IMR-90 (cell line): ENCODE results near the gene KLHL36. TPM values are rescaled to one million over a fixed set of nuclear protein-coding genes. Genes with fewer than 3 reads are reported as not detected.

Source experiments
- ATAC-seq: fragments of 200-7000 bp; cut with Tn5 transposase; 2 replicates; pipeline ENCODE4 v1.9.1; 2020; ENCODE audit warnings: low read depth, mild to moderate bottlenecking, moderate library complexity
- BruUV-seq: library from RNA; stranded (reverse); fragments of 400-500 nt; replicated peaks from 2 replicates; lab custom pipeline; 2021; lab: Mats Ljungman, UMichigan
- CTCF ChIA-PET: fragments of 300-600 bp; formaldehyde crosslinking; extraction: SDS; loops from one replicate; lab custom pipeline; 2021; ENCODE audit warnings: antibody characterized with exemption; lab: Yijun Ruan, JAX
- POLR2A ChIA-PET: fragments of 300-600 bp; sonication (Branson Sonifier 250); formaldehyde crosslinking; loops from one replicate; lab custom pipeline; 2022; ENCODE audit warnings: antibody characterized with exemption; ENCODE audit not compliant: unreplicated experiment; lab: Charles Lee
- DNase-seq: peaks from one replicate; pipeline ENCODE4 v3.0.0; 2013
- H2AFZ ChIP-seq: replicated peaks from 2 replicates; pipeline ENCODE3; 2013; ENCODE audit warnings: low read length, mild to moderate bottlenecking; ENCODE audit not compliant: poor library complexity
- H2AK5ac ChIP-seq: 2 replicates; pipeline ENCODE4 v1.6.1; 2013; ENCODE audit warnings: low read depth, low read length, inconsistent platforms
- H2AK9ac ChIP-seq: replicated peaks from 2 replicates; pipeline ENCODE3; 2013; ENCODE audit warnings: mild to moderate bottlenecking, low read depth, low read length, moderate library complexity; ENCODE audit not compliant: poor library complexity
- H2BK120ac ChIP-seq: 2 replicates; pipeline ENCODE4 v1.6.1; 2013; ENCODE audit warnings: low read depth, low read length, inconsistent platforms
- H2BK15ac ChIP-seq: 3 replicates; pipeline ENCODE4 v1.6.1; 2013; ENCODE audit warnings: low read depth, low read length, inconsistent platforms
- H2BK20ac ChIP-seq: 2 replicates; pipeline ENCODE4 v1.6.1; 2013; ENCODE audit warnings: low read depth, mild to moderate bottlenecking, inconsistent platforms, low read length, moderate library complexity
- H2BK5ac ChIP-seq: 2 replicates; pipeline ENCODE4 v1.6.1; 2013; ENCODE audit warnings: mild to moderate bottlenecking, low read depth, low read length, inconsistent platforms; ENCODE audit not compliant: poor library complexity, severe bottlenecking
- H3K14ac ChIP-seq: replicated peaks from 2 replicates; pipeline ENCODE4 v1.6.1; 2013; ENCODE audit warnings: low read depth, low read length, inconsistent platforms
- H3K18ac ChIP-seq: 2 replicates; pipeline ENCODE4 v1.6.1; 2013; ENCODE audit warnings: low read depth, low read length, control low read depth
- H3K23ac ChIP-seq: 2 replicates; pipeline ENCODE4 v1.6.1; 2013; ENCODE audit warnings: low read depth, low read length, inconsistent platforms
- H3K27ac ChIP-seq: 2 replicates; pipeline ENCODE4 v1.5.1; 2013; ENCODE audit warnings: mild to moderate bottlenecking, control low read depth, low read length; ENCODE audit not compliant: insufficient read depth
- H3K27me3 ChIP-seq: 2 replicates; pipeline ENCODE4 v1.6.1; 2013; ENCODE audit warnings: low read length; ENCODE audit not compliant: control insufficient read depth, insufficient read depth
- H3K36me3 ChIP-seq: 2 replicates; pipeline ENCODE4 v1.6.1; 2013; ENCODE audit warnings: low read length, mixed read lengths; ENCODE audit not compliant: control insufficient read depth, insufficient read depth
- H3K4ac ChIP-seq: 2 replicates; pipeline ENCODE4 v1.6.1; 2013; ENCODE audit warnings: low read depth, low read length, inconsistent platforms
- H3K4me1 ChIP-seq: 2 replicates; pipeline ENCODE4 v1.6.1; 2013; ENCODE audit warnings: low read length, mixed read lengths; ENCODE audit not compliant: control insufficient read depth, insufficient read depth
- H3K4me2 ChIP-seq: 2 replicates; pipeline ENCODE4 v1.6.1; 2013; ENCODE audit warnings: low read depth, mild to moderate bottlenecking, control low read depth, low read length, moderate library complexity
- H3K4me3 ChIP-seq: 2 replicates; pipeline ENCODE4 v1.5.1; 2013; ENCODE audit warnings: low read depth, mild to moderate bottlenecking, control low read depth, low read length, moderate library complexity; ENCODE audit not compliant: insufficient read depth
- H3K56ac ChIP-seq: 2 replicates; pipeline ENCODE4 v1.6.1; 2013; ENCODE audit warnings: low read length, inconsistent platforms; ENCODE audit not compliant: insufficient read depth; ENCODE audit errors: extremely low read depth
- H3K79me1 ChIP-seq, 2 experiments: 2 replicates each; pipeline ENCODE4 v1.6.1; 2013; ENCODE audit warnings: low read length in 2 of 2, inconsistent platforms in 1 of 2, low read depth in 1 of 2
- H3K9ac ChIP-seq: 2 replicates; pipeline ENCODE4 v1.6.1; 2013; ENCODE audit warnings: low read depth, low read length, control low read depth
- H3K9me1 ChIP-seq: 2 replicates; pipeline ENCODE4 v1.6.1; 2013; ENCODE audit warnings: low read length, inconsistent platforms; ENCODE audit not compliant: insufficient read depth
- H3K9me3 ChIP-seq: 2 replicates; pipeline ENCODE4 v1.6.1; 2013; ENCODE audit warnings: low read length; ENCODE audit not compliant: control insufficient read depth, insufficient read depth
- H4K20me1 ChIP-seq: 2 replicates; pipeline ENCODE4 v1.6.1; 2013; ENCODE audit warnings: low read length, inconsistent platforms; ENCODE audit not compliant: insufficient read depth
- H4K5ac ChIP-seq: 2 replicates; pipeline ENCODE4 v1.6.1; 2013; ENCODE audit warnings: mild to moderate bottlenecking, low read depth, low read length, control low read depth
- H4K8ac ChIP-seq, 2 experiments: 2 replicates each; pipeline ENCODE4 v1.6.1; 2013; ENCODE audit warnings: low read depth in 2 of 2, low read length in 2 of 2, control low read depth in 1 of 2, inconsistent platforms in 1 of 2
- H4K91ac ChIP-seq: 2 replicates; pipeline ENCODE4 v1.6.1; 2013; ENCODE audit warnings: low read depth, low read length, inconsistent platforms; ENCODE audit not compliant: insufficient read depth
- BHLHE40 ChIP-seq: fragments of 150-350 bp; IDR thresholded peaks from 2 replicates; pipeline ENCODE4 v1.6.1; 2016; ENCODE audit warnings: mild to moderate bottlenecking, low read depth, low read length
- CEBPB ChIP-seq: IDR thresholded peaks from 2 replicates; pipeline ENCODE4 v1.6.1; 2012; ENCODE audit warnings: low read depth, low read length, improper control_type of control experiment
- CHD1 ChIP-seq: IDR thresholded peaks from 2 replicates; pipeline ENCODE4 v1.6.1; 2012; ENCODE audit warnings: low read depth, low read length, improper control_type of control experiment
- FOS ChIP-seq: fragments of 150-350 bp; IDR thresholded peaks from 2 replicates; pipeline ENCODE4 v1.6.1; 2016; ENCODE audit warnings: low read depth, low read length
- MAFK ChIP-seq: IDR thresholded peaks from 2 replicates; pipeline ENCODE4 v1.6.1; 2012; ENCODE audit warnings: low read depth, low read length, improper control_type of control experiment
- MAZ ChIP-seq: IDR thresholded peaks from 2 replicates; pipeline ENCODE4 v1.6.1; 2012; ENCODE audit warnings: low read depth, mild to moderate bottlenecking, low read length, improper control_type of control experiment, moderate library complexity, borderline replicate concordance
- MXI1 ChIP-seq: IDR thresholded peaks from 2 replicates; pipeline ENCODE4 v1.6.1; 2012; ENCODE audit warnings: low read depth, mild to moderate bottlenecking, low read length, moderate library complexity, borderline replicate concordance
- NFE2L2 ChIP-seq: fragments of 150-350 bp; IDR thresholded peaks from 2 replicates; pipeline ENCODE4 v1.6.1; 2016; ENCODE audit warnings: low read depth, mild to moderate bottlenecking, low read length
- POLR2A ChIP-seq: IDR thresholded peaks from 2 replicates; pipeline ENCODE4 v1.6.1; 2012; ENCODE audit warnings: mild to moderate bottlenecking, low read depth, low read length
- RAD21 ChIP-seq: IDR thresholded peaks from 2 replicates; pipeline ENCODE4 v1.6.1; 2012; ENCODE audit warnings: low read length, improper control_type of control experiment
- RCOR1 ChIP-seq: IDR thresholded peaks from 2 replicates; pipeline ENCODE4 v1.6.1; 2012; ENCODE audit warnings: mild to moderate bottlenecking, low read length, improper control_type of control experiment; ENCODE audit not compliant: insufficient replicate concordance
- RFX5 ChIP-seq: IDR thresholded peaks from 2 replicates; pipeline ENCODE4 v1.8.0; 2012; ENCODE audit warnings: low read depth, mild to moderate bottlenecking, low read length, moderate library complexity
- SMC3 ChIP-seq: fragments of 150-350 bp; IDR thresholded peaks from 2 replicates; pipeline ENCODE4 v1.6.1; 2016; ENCODE audit warnings: low read depth, mild to moderate bottlenecking, antibody characterized with exemption, low read length, moderate library complexity
- WGBS, 2 experiments: methylation state at CpG; one replicate each; pipeline versions ENCODE4 v1.1.5 to v1.1.7; 2013; ENCODE audit warnings: missing lambda C conversion rate in 2 of 2; ENCODE audit not compliant: insufficient read length in 1 of 2; ENCODE audit errors: extremely low coverage in 2 of 2; 5-methylcytosine and 5-hydroxymethylcytosine counted together
- dilution Hi-C: fragments of 300-500 bp; cut with HindIII; formaldehyde crosslinking; loops from one replicate; pipeline ENCODE4 v1.14.3; 2018; ENCODE audit warnings: low sequenced_read_pairs; ENCODE audit not compliant: unreplicated experiment
- in situ Hi-C: fragments of 300-500 bp; cut with MboI; formaldehyde crosslinking; loops from 3 replicates; pipeline ENCODE4 v1.14.3; 2019; ENCODE audit warnings: low sequenced_read_pairs, inconsistent platforms, mixed read lengths
- intact Hi-C: fragments of 100-400 bp; cut with micrococcal nuclease; formaldehyde crosslinking; loops from 2 replicates; pipeline ENCODE4 v1.10.0; 2022
- polyA plus RNA-seq, 3 experiments: library from polyadenylated mRNA; depleted of rRNA; stranded (reverse); fragments of >200 nt; gene quantifications; 2 replicates each; pipeline ENCODE4 v1.2.3, GENCODE V29; 2012; ENCODE audit warnings: low replicate concordance in 1 of 3
- total RNA-seq: library from RNA; depleted of rRNA; stranded (reverse); fragments of >200 nt; gene quantifications from 2 replicates; pipeline ENCODE4 v1.2.3, GENCODE V29; 2012
- TF ChIP-seq, protein P1 (sequence below): fragments of 150-350 bp; IDR thresholded peaks from 2 replicates; pipeline ENCODE4 v1.6.1; 2017; ENCODE audit warnings: mild to moderate bottlenecking, antibody characterized with exemption, low read length, low read depth
- TF ChIP-seq, protein P2 (sequence below): fragments of 150-350 bp; IDR thresholded peaks from 2 replicates; pipeline ENCODE4 v1.6.1; 2016; ENCODE audit warnings: low read depth, mild to moderate bottlenecking, low read length, moderate library complexity, borderline replicate concordance
- TF ChIP-seq, protein P3 (sequence below): conservative IDR thresholded peaks from 2 replicates; pipeline ENCODE4 v1.5.1; 2012; ENCODE audit warnings: mild to moderate bottlenecking, low read depth, low read length, improper control_type of control experiment

The KLHL36 gene
- total and polyA plus RNA-seq, 2 of the 4 experiments (the other 2 are of a cell fraction) = 45.9 to 46.3 TPM

DNA sequence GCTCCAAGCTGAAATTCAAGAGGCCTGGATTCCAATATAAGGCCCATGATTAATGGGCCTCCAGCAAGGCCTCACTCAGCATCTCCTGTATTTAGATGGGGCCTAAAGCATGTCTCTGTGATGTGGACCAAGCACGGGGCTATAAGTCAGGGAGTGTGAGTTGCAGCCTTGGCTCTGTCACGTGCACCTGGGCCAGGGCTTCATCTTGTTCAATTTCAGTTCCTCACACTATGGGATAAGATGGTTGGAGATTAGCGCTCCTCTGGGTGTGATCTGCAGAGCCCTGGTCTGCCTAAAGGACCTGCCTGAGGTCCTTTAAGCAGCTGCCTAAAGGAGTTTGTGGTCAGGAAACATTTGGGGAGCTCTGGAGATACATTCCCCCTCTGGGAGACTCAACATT is 25.2 kb downstream of the KLHL36 start:
- Histone ChIP-seq H2AK5ac (no peak overlapping the region), H3K4me2 (no peak overlapping the region), H3K4me3 (no peak overlapping the region), H2BK120ac (no peak overlapping the region), H3K27ac (no peak overlapping the region), H3K4me1 (peaks cover 7% of the 10 kb centered on the region), H3K27me3 (no peaks in the 10 kb centered on the region), H3K4ac (no peak overlapping the region), H2AK9ac (no peak overlapping the region), H3K79me1 (peaks cover 0 to 3% of the 10 kb centered on the region in 2 experiments; a peak in 2 of 4 replicates), H3K36me3 (peaks cover 2% of the 10 kb centered on the region; the same call in 1 of the 2 replicates), H3K9me1 (peaks cover 3% of the 10 kb centered on the region), H2BK5ac (no peak overlapping the region), H3K14ac (no peak overlapping the region), H3K9ac (no peak overlapping the region), H3K56ac (no peak overlapping the region), H3K18ac (no peak overlapping the region), H4K5ac (no peak overlapping the region), H4K91ac (no peak overlapping the region), H2BK15ac (no peak overlapping the region), H3K23ac (no peak overlapping the region), H4K20me1 (no peaks in the 10 kb centered on the region), H3K9me3 (no peaks in the 10 kb centered on the region), H4K8ac (no peak overlapping the region), H2BK20ac (no peak overlapping the region), H2AFZ (no peak overlapping the region)
- POLR2A ChIA-PET = no interaction called here
- CTCF ChIA-PET = interaction anchor here (1.0 kb wide), 1 partner anchor 11 kb away, joined by 3 read pairs; no protein-coding TSS in a partner anchor
- TF ChIP-seq NFE2L2 (no peak), MXI1 (no peak), SMC3 (no peak), RAD21 (no peak), BHLHE40 (no peak), MAFK (no peak), CHD1 (no peak), RCOR1 (no peak), RFX5 (no peak), FOS (no peak), MAZ (no peak), CEBPB (no peak), POLR2A (no peak)
- TF ChIP-seq, protein P1, sequence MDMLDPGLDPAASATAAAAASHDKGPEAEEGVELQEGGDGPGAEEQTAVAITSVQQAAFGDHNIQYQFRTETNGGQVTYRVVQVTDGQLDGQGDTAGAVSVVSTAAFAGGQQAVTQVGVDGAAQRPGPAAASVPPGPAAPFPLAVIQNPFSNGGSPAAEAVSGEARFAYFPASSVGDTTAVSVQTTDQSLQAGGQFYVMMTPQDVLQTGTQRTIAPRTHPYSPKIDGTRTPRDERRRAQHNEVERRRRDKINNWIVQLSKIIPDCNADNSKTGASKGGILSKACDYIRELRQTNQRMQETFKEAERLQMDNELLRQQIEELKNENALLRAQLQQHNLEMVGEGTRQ = no peak
- TF ChIP-seq, protein P2, sequence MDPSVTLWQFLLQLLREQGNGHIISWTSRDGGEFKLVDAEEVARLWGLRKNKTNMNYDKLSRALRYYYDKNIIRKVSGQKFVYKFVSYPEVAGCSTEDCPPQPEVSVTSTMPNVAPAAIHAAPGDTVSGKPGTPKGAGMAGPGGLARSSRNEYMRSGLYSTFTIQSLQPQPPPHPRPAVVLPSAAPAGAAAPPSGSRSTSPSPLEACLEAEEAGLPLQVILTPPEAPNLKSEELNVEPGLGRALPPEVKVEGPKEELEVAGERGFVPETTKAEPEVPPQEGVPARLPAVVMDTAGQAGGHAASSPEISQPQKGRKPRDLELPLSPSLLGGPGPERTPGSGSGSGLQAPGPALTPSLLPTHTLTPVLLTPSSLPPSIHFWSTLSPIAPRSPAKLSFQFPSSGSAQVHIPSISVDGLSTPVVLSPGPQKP = no peak
- TF ChIP-seq, protein P3, sequence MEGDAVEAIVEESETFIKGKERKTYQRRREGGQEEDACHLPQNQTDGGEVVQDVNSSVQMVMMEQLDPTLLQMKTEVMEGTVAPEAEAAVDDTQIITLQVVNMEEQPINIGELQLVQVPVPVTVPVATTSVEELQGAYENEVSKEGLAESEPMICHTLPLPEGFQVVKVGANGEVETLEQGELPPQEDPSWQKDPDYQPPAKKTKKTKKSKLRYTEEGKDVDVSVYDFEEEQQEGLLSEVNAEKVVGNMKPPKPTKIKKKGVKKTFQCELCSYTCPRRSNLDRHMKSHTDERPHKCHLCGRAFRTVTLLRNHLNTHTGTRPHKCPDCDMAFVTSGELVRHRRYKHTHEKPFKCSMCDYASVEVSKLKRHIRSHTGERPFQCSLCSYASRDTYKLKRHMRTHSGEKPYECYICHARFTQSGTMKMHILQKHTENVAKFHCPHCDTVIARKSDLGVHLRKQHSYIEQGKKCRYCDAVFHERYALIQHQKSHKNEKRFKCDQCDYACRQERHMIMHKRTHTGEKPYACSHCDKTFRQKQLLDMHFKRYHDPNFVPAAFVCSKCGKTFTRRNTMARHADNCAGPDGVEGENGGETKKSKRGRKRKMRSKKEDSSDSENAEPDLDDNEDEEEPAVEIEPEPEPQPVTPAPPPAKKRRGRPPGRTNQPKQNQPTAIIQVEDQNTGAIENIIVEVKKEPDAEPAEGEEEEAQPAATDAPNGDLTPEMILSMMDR = no peak
- in situ Hi-C loops = no loop called here
- WGBS, 2 experiments = 80% methylated on average over 1 of the region's 3 CpGs; no CpG with 5 or more reads in 1 of the 2 experiments
- dilution Hi-C loops = no loop called here
- intact Hi-C loops = loop anchor here (5.0 kb wide), 1 partner anchor 299 kb away; no protein-coding TSS in a partner anchor
- no peak for DNase-seq
- no TSS peak for BruUV-seq
- ATAC-seq = no peak
